Osteoblast (primary cell): ENCODE data around the gene MED26. TPM values are rescaled to one million over a fixed set of nuclear protein-coding genes. Genes with fewer than 3 reads are reported as not detected.

Experiments
- DNase-seq: peaks from one replicate; pipeline ENCODE4 v3.0.0; 2011; ENCODE audit warnings: low spot score, mixed read lengths; ENCODE audit not compliant: insufficient read length; ENCODE audit errors: missing footprints
- H2AFZ ChIP-seq: 2 replicates; pipeline ENCODE4 v1.6.0; 2011; ENCODE audit warnings: mild to moderate bottlenecking, low read length
- H3K27ac ChIP-seq: 2 replicates; pipeline ENCODE4 v1.5.1; 2011; ENCODE audit warnings: mild to moderate bottlenecking, low read depth, low read length, moderate library complexity
- H3K27me3 ChIP-seq: 2 replicates; pipeline ENCODE4 v1.6.0; 2012; ENCODE audit warnings: mild to moderate bottlenecking, control low read depth, inconsistent platforms, low read length, moderate library complexity; ENCODE audit not compliant: insufficient read depth
- H3K36me3 ChIP-seq: 2 replicates; pipeline ENCODE4 v1.5.1; 2011; ENCODE audit warnings: mild to moderate bottlenecking, low read length, control low read depth, moderate library complexity; ENCODE audit not compliant: insufficient read depth
- H3K4me1 ChIP-seq: 2 replicates; pipeline ENCODE4 v1.5.1; 2011; ENCODE audit warnings: mild to moderate bottlenecking, low read length, control low read depth, moderate library complexity; ENCODE audit not compliant: insufficient read depth
- H3K4me2 ChIP-seq: 2 replicates; pipeline ENCODE4 v1.6.0; 2011; ENCODE audit warnings: mild to moderate bottlenecking, low read length; ENCODE audit not compliant: insufficient read depth
- H3K4me3 ChIP-seq: fragments of 200-600 bp; sonication (generic); 3 replicates; pipeline ENCODE4 v1.5.1; 2012; ENCODE audit warnings: mild to moderate bottlenecking, low read length, inconsistent platforms; ENCODE audit not compliant: insufficient read depth
- H3K79me2 ChIP-seq: 2 replicates; pipeline ENCODE4 v1.6.0; 2012; ENCODE audit warnings: mild to moderate bottlenecking, low read length, control low read depth, inconsistent platforms; ENCODE audit not compliant: insufficient read depth
- H3K9me3 ChIP-seq: 2 replicates; pipeline ENCODE4 v1.5.1; 2011; ENCODE audit warnings: low read depth, low read length, control low read depth
- H4K20me1 ChIP-seq: 2 replicates; pipeline ENCODE4 v1.6.0; 2012; ENCODE audit warnings: mild to moderate bottlenecking, low read length, control low read depth; ENCODE audit not compliant: insufficient read depth
- CTCF ChIP-seq: IDR thresholded peaks from 2 replicates; pipeline ENCODE4 v1.5.1; 2011; ENCODE audit warnings: mild to moderate bottlenecking, low read depth, low read length, moderate library complexity; ENCODE audit errors: extremely low read depth
- total RNA-seq: library from RNA; depleted of rRNA; stranded (reverse); fragments of >200 nt; gene quantifications from 2 replicates; pipeline ENCODE4 v1.2.3, GENCODE V29; 2012

The MED26 gene
- total RNA-seq, 1 donor = 5.8 TPM

GRCh38 chr19:16640951-16641350 lies 12.9 kb upstream of the MED26 start:
- no peak for DNase-seq
- Histone ChIP-seq H3K36me3 (peaks cover 45% of the 10 kb centered on the region), H3K79me2 (peaks cover 72% of the 10 kb centered on the region), H3K4me2 (no peak overlapping the region), H3K4me3 (no peak overlapping the region), H2AFZ (no peak overlapping the region), H3K27me3 (no peaks in the 10 kb centered on the region), H3K27ac (no peak overlapping the region), H3K4me1 (no peaks in the 10 kb centered on the region), H3K9me3 (no peaks in the 10 kb centered on the region), H4K20me1 (peaks cover 15% of the 10 kb centered on the region)
- TF ChIP-seq CTCF = no peak

GRCh38 chr19:16638666-16639065 lies 10.7 kb upstream of the MED26 start:
- H3K79me2 ChIP-seq = peaks cover 68% of the 10 kb centered on the region
- no peaks in the 10 kb centered on the region for H3K9me3 ChIP-seq
- H3K27me3 ChIP-seq = no peaks in the 10 kb centered on the region
- DNase-seq = no peak
- H3K4me3 ChIP-seq = no peak overlapping the region
- TF ChIP-seq CTCF = no peak
- H3K36me3 ChIP-seq = peaks cover 34% of the 10 kb centered on the region
- H3K27ac ChIP-seq = no peak overlapping the region
- H3K4me2 ChIP-seq = no peak overlapping the region
- no peaks in the 10 kb centered on the region for H3K4me1 ChIP-seq
- H2AFZ ChIP-seq = no peak overlapping the region
- H4K20me1 ChIP-seq = peaks cover 8% of the 10 kb centered on the region

GRCh38 chr19:16637535-16637934 lies 9.5 kb upstream of the MED26 start:
- DNase-seq = no peak
- H2AFZ ChIP-seq = no peak overlapping the region
- H3K9me3 ChIP-seq = no peaks in the 10 kb centered on the region
- H3K27ac ChIP-seq = no peak overlapping the region
- H3K4me1 ChIP-seq = no peaks in the 10 kb centered on the region
- no peaks in the 10 kb centered on the region for H3K27me3 ChIP-seq
- H3K4me2 ChIP-seq = no peak overlapping the region
- no peak overlapping the region for H3K4me3 ChIP-seq
- H3K79me2 ChIP-seq = peaks cover 63% of the 10 kb centered on the region
- no peak for TF ChIP-seq CTCF
- H3K36me3 ChIP-seq = peaks cover 27% of the 10 kb centered on the region
- H4K20me1 ChIP-seq = peaks cover 7% of the 10 kb centered on the region

GRCh38 chr19:16631465-16631864 lies 3.5 kb upstream of the MED26 start:
- Histone ChIP-seq H2AFZ (no peak overlapping the region), H3K4me2 (no peak overlapping the region), H3K27ac (no peak overlapping the region), H3K27me3 (no peaks in the 10 kb centered on the region), H3K79me2 (peaks cover 34% of the 10 kb centered on the region), H3K36me3 (peaks cover 21% of the 10 kb centered on the region), H3K9me3 (no peaks in the 10 kb centered on the region), H3K4me3 (no peak overlapping the region), H4K20me1 (peaks cover 11% of the 10 kb centered on the region), H3K4me1 (peaks cover 9% of the 10 kb centered on the region)
- no peak for DNase-seq
- TF ChIP-seq CTCF = no peak
